Measurements from ENCODE around the gene DCPS.
"Not testable (repeated sequence)": the region's sequence is repeated elsewhere in the genome, so short reads cannot be mapped to it uniquely, and the experiment has no call there.

The DCPS gene

GRCh38 chr11:126345283-126345682, 41.4 kb downstream of the DCPS start:
- DNase-seq (ENCODE audit: low spot score), result no peak

- DNase-seq (ENCODE audit: low spot score), result no peak
Measured at GRCh38 chr11:126345759-126346585, 42.1 kb downstream of the DCPS start.

- DNase-seq (ENCODE audit: low spot score), result no peak
Measured at GRCh38 chr11:126346586-126346940, 42.7 kb downstream of the DCPS start.

- DNase-seq (ENCODE audit: low spot score), result not testable (repeated sequence)
Measured at GRCh38 chr11:126346946-126347345, 43.1 kb downstream of the DCPS start.

GRCh38 chr11:126347751-126348668, 44.1 kb downstream of the DCPS start:
- DNase-seq (ENCODE audit: low spot score), result no peak

GRCh38 chr11:126348806-126349582, 45.1 kb downstream of the DCPS start:
- DNase-seq (ENCODE audit: low spot score), result no peak

GRCh38 chr11:126350836-126351235, 47.0 kb downstream of the DCPS start:
- no peak for DNase-seq (ENCODE audit: low spot score)

GRCh38 chr11:126352163-126352562, 48.3 kb downstream of the DCPS start:
- DNase-seq (ENCODE audit: low spot score), result no peak

- no peak for DNase-seq (ENCODE audit: low spot score)
Measured at GRCh38 chr11:126352934-126353801, 49.3 kb downstream of the DCPS start.

GRCh38 chr11:126354631-126355323, 50.9 kb downstream of the DCPS start:
- no peak for DNase-seq (ENCODE audit: low spot score)

- DNase-seq (ENCODE audit: low spot score), result peak; percentile 94
Measured at GRCh38 chr11:126355324-126355925, 51.6 kb downstream of the DCPS start, which contains the start of gene ST3GAL4. ST3GAL4 (plus strand) TSS chr11:126355686; CDS start chr11:126406156, 50,470 bp downstream.

- DNase-seq (ENCODE audit: low spot score), result peak; percentile 71
Measured at GRCh38 chr11:126355926-126356897, 52.4 kb downstream of the DCPS start.

- no peak for DNase-seq (ENCODE audit: low spot score)
Measured at GRCh38 chr11:126357055-126357962, 53.4 kb downstream of the DCPS start.

GRCh38 chr11:126357969-126358762, 54.3 kb downstream of the DCPS start:
- no peak for DNase-seq (ENCODE audit: low spot score)

- DNase-seq (ENCODE audit: low spot score), result no peak
Measured at GRCh38 chr11:126358763-126359160, 54.9 kb downstream of the DCPS start.

GRCh38 chr11:126359431-126360048, 55.7 kb downstream of the DCPS start:
- peak; percentile 28 for DNase-seq (ENCODE audit: low spot score)
